Lower lobe of right lung (tissue), 2 donors: ENCODE data around the gene GLIPR2. TPM values are rescaled to one million over a fixed set of nuclear protein-coding genes. Genes with fewer than 3 reads are reported as not detected.

Experiments
- ATAC-seq, 2 donors: fragments of 200-7000 bp; cut with Tn5 transposase; one replicate each; pipeline ENCODE4 v1.9.1; 2020 to 2022; ENCODE audit warnings: mild to moderate bottlenecking in 2 of 2, moderate library complexity in 2 of 2
- DNase-seq: peaks from one replicate; pipeline ENCODE4 v3.0.0-alpha.2; 2020
- H3K27ac ChIP-seq: fragments of 200-600 bp; one replicate; pipeline ENCODE4 v1.8.0; 2022
- H3K27me3 ChIP-seq: fragments of 200-600 bp; one replicate; pipeline ENCODE4 v1.8.0; 2022; ENCODE audit warnings: low read depth
- H3K36me3 ChIP-seq: fragments of 200-600 bp; one replicate; pipeline ENCODE4 v1.8.0; 2022; ENCODE audit warnings: mild to moderate bottlenecking
- H3K4me1 ChIP-seq: fragments of 200-600 bp; one replicate; pipeline ENCODE4 v1.8.0; 2022
- H3K4me3 ChIP-seq: fragments of 200-600 bp; one replicate; pipeline ENCODE4 v1.8.0; 2022; ENCODE audit warnings: mild to moderate bottlenecking
- H3K9me3 ChIP-seq: fragments of 200-600 bp; one replicate; pipeline ENCODE4 v1.8.0; 2022
- intact Hi-C: fragments of 100-400 bp; cut with DNase I; formaldehyde crosslinking; loops from one replicate; pipeline ENCODE4 v1.11.0; 2022
- total RNA-seq: library from RNA; stranded (reverse); fragmentation: NEBNext Ultra II Directional; extraction: Animal tissue kit (Norgen Biotek cat#: 25700); gene quantifications from one replicate; pipeline ENCODE4 v1.2.1, GENCODE V29; 2021
- TF ChIP-seq, protein P1 (sequence below): fragments of 200-600 bp; IDR thresholded peaks from one replicate; pipeline ENCODE4 v1.8.0; 2022; ENCODE audit warnings: antibody characterized with exemption, mild to moderate bottlenecking
- donor health status: DM: no; HTN: yes; CAD: no; lungs with severe emphysema.

The GLIPR2 gene
- total RNA-seq, 1 donor from 2014 or later, result 108 TPM

- Histone ChIP-seq H3K4me3 (no peak overlapping the region), H3K4me1 (peaks cover 27% of the 10 kb centered on the region), H3K27ac (no peak overlapping the region), H3K9me3 (no peaks in the 10 kb centered on the region), H3K27me3 (no peaks in the 10 kb centered on the region), H3K36me3 (no peaks in the 10 kb centered on the region)
- TF ChIP-seq, protein P1, sequence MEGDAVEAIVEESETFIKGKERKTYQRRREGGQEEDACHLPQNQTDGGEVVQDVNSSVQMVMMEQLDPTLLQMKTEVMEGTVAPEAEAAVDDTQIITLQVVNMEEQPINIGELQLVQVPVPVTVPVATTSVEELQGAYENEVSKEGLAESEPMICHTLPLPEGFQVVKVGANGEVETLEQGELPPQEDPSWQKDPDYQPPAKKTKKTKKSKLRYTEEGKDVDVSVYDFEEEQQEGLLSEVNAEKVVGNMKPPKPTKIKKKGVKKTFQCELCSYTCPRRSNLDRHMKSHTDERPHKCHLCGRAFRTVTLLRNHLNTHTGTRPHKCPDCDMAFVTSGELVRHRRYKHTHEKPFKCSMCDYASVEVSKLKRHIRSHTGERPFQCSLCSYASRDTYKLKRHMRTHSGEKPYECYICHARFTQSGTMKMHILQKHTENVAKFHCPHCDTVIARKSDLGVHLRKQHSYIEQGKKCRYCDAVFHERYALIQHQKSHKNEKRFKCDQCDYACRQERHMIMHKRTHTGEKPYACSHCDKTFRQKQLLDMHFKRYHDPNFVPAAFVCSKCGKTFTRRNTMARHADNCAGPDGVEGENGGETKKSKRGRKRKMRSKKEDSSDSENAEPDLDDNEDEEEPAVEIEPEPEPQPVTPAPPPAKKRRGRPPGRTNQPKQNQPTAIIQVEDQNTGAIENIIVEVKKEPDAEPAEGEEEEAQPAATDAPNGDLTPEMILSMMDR, result no peak
- intact Hi-C loops, result no loop called here
- DNase-seq (no peak), ATAC-seq (no peak)
These were observed 51.7 kb downstream of the GLIPR2 start for GRCh38 chr9:36188212-36188611.

- H3K27me3 ChIP-seq, result no peaks in the 10 kb centered on the region
- no peak for DNase-seq
- H3K27ac ChIP-seq, result peak overlapping the region; percentile 95
- H3K4me3 ChIP-seq, result peak overlapping the region; percentile 97
- peaks cover 44% of the 10 kb centered on the region for H3K4me1 ChIP-seq
- peak in 1 of 2 donors; percentile 32 for ATAC-seq
- H3K9me3 ChIP-seq, result no peaks in the 10 kb centered on the region
- intact Hi-C loops, result no loop called here
- peaks cover 9% of the 10 kb centered on the region for H3K36me3 ChIP-seq
- TF ChIP-seq, protein P1, result no peak
These were observed 53.4 kb downstream of the GLIPR2 start for GRCh38 chr9:36189976-36190375.

GRCh38 chr9:36190388-36191289 lies 54.1 kb downstream of the GLIPR2 start, which contains the start of gene CLTA:
TSS of gene CLTA (plus strand) at chr9:36190921. CDS start at chr9:36191057, 136 bp downstream.
- ATAC-seq (peak; percentile 99), DNase-seq (peak; percentile 97)
- peak within 1 kb of the TSS; percentile 95 for H3K27ac ChIP-seq
- H3K9me3 ChIP-seq, result no peaks in the 10 kb centered on the region
- intact Hi-C loops, result no loop called here
- H3K4me1 ChIP-seq, result peaks cover 49% of the 10 kb centered on the region
- peaks cover 10% of the 10 kb centered on the region for H3K36me3 ChIP-seq
- H3K27me3 ChIP-seq, result no peaks in the 10 kb centered on the region
- peak within 1 kb of the TSS; percentile 97 for H3K4me3 ChIP-seq
- TF ChIP-seq, protein P1, result peak; percentile 49

GRCh38 chr9:36191290-36191645 lies 54.7 kb downstream of the GLIPR2 start:
- Histone ChIP-seq H3K4me3 (peak overlapping the region; percentile 97), H3K4me1 (peaks cover 50% of the 10 kb centered on the region), H3K9me3 (no peaks in the 10 kb centered on the region), H3K27me3 (no peaks in the 10 kb centered on the region), H3K27ac (peak overlapping the region; percentile 95), H3K36me3 (peaks cover 10% of the 10 kb centered on the region)
- DNase-seq (peak; percentile 61), ATAC-seq (peak; percentile 38 to 61)
- TF ChIP-seq, protein P1, result no peak
- intact Hi-C loops, result no loop called here

DNA sequence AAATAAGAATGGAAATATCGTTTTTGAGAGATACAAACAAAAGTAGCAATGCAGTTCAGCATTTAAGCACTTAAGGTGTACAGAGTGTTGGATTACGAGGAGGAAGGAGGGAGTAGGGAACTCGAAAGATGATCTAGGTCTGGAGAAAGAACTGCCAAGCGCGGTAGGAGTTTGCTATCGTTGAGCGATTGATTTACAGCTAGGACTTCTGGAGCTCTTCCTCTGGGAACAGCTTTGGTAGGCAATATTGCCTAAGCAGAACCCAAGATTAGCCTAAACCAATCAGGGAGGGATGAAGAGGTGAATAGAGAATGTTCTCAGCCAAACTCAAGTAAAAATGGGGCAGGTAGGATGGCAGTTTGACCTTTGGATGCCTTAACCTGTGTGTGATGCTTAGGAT lies 55.2 kb downstream of the GLIPR2 start:
- H3K4me3 ChIP-seq, result peak overlapping the region; percentile 97
- no peaks in the 10 kb centered on the region for H3K27me3 ChIP-seq
- H3K4me1 ChIP-seq, result peaks cover 50% of the 10 kb centered on the region
- intact Hi-C loops, result no loop called here
- peak overlapping the region; percentile 95 for H3K27ac ChIP-seq
- DNase-seq (no peak), ATAC-seq (no peak)
- H3K36me3 ChIP-seq, result peaks cover 11% of the 10 kb centered on the region
- no peaks in the 10 kb centered on the region for H3K9me3 ChIP-seq
- TF ChIP-seq, protein P1, result no peak
